ENCODE measurements around the gene CHFR.
"Not testable (repeated sequence)": the region's sequence is repeated elsewhere in the genome, so short reads cannot be mapped to it uniquely, and the experiment has no call there.

CHFR gene

DNA sequence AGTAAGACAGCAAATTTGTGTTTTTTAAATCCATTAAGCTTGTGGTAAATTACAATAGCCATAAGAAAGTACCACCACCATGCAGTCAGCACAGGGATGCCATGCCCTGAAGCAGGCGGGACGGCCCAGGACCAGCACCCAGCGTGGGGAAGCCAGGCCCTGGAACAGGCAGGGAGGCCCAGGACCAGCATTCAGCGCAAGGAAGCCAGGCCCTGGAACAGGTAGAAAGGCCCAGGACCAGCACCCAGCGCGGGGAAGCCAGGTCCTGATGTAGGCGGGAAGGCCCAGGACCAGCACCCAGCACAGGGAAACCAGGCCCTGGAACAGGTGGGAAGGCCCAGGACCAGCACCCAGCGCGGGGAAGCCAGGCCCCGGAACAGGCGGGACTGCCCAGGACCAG is 13.2 kb downstream of the CHFR start:
- no peak for DNase-seq (ENCODE audit: low read depth in 2 of 2)

DNA sequence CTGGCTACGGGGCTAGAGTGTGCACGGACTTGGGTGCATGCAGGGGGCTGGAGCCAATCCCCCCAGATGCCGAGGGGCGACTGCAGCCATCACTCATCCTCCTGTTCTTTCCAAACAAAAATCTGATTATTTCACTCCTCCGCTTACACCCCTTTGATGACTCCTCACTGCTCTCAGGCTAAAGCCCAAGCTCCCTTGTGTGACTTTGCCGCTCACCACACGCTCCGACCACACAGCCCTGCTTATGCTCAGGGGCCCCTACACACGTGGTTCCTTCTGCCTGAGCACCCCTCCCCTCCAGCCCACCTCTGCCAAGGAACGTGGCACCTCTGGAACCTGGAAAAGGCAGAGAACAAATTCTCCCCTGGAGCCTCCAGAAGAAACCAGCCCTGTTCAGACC is 13.7 kb downstream of the CHFR start:
- DNase-seq (ENCODE audit: low read depth in 2 of 2): no peak

DNA sequence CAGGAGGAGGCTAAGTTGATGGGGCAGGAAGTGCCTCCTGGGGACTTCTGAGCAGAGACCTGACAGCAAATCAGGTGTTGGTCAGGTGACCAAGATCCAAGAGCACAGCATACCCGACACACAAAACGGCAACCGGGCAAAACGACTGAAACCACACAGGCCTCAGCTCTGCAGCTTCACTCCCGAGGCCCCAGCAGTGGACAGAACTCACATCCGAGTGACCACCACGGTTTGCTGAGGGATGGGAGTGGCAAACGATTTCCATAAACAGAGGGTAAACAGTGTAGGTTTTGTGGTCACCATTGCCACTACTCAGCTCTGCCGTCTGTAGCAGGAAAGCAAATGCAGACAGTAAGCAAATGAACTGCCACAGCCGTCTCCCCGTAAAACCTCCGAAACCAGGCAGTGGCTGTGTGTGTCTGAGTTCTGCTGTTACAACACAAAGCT is 14.4 kb downstream of the CHFR start:
- DNase-seq (ENCODE audit: low read depth in 2 of 2): peak in 1 of 2 donors; percentile 7

DNA sequence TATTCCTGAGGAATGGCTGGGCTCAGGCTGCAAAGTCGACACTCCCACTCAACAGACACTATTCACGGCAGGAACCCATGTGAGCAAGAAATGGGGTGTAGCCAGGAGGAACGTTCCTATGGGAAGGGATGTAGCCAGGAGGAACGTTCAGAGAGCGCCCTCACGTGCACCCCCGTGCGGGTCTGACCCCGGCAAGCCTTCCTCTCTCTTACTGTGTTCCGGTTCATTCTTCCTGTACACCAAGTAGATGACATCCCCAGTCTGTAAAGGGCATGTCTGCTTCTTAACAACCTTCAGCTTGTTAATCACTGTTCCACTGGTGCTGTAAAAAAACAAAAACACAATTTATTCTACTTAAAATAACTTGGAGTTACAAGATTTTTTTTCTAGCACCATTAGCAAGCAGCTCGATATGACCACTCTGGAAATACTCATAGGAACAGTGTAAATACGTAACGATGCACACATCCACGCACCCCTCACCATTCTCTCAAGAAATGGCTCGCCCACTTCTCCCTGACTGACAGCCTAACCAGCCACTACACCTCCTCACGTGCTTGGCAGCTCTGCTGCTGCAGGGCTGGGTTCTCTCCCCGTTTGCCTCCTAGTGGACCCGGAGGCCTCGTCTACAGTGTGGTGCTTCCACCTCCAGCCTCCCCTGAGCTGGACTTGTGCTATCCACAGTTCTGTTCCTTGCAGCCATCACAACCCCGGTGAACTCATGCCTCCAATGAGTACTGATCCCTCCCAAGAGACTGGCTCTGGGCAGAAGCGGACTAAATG is 15.1 kb downstream of the CHFR start:
- no peak for DNase-seq (ENCODE audit: low read depth in 2 of 2)

DNA sequence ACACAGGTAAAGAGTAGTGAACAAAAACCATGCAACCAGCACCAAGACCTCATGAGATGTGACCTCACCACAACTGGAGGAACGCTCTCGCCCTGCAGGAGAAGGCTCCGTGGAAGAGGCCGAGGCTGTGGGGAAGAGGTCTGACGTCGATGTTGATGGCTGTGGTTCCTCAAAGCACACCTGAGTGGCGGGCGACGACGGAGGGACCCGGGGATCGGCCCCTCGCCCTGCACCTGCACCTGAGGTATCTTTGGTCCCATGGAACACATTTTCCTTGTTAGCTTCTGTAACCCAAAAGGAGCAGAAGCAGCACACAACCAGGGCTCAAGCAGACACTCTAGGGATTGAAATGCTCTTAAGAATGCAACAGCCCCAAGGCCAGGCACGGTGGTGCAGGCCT is 17.9 kb downstream of the CHFR start:
- no peak for DNase-seq (ENCODE audit: low read depth in 2 of 2)

DNA sequence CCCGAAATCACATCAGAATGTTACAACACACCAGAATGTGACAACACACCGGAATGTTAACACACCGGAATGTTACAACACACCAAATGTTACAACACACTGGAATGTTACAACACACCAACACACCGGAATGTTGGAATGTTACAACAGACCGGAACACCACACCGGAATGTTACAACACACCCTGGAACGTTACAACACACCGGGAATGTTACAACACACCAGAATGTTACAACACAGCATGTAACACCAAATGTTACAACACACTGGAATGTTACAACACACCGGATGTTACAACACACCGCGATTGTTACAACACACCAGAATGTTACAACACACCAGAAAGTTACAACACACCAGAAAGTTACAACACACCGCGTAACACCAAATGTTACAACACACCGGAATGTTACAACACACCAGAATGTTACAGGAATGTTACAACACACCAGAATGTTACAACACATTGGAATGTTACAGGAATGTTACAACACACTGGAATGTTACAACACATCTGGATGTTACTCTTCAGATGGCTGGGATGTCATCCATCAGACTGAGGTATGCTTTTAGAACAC is 21.1 kb downstream of the CHFR start:
- no peak for DNase-seq (ENCODE audit: low read depth in 2 of 2)

DNA sequence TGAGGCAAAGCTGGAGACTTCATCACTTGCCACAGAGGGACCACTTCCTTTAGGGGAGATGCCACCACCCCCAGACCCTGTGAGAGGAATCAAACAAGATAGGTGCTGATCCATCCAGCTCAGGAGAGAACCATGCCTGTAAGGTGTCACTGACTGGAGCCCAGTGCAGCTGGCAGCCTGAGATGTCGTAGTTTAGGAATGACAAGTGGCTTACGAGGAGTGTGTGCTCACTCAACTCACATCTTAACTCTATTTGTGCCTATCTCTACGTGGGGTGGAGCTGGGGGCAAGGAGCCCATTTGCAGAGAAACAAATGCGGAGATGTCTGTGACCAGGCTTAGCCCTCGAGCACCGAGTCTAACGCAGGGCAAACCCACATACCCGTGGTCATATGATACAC is 25.8 kb downstream of the CHFR start:
- no peak for DNase-seq (ENCODE audit: low read depth in 2 of 2)

DNA sequence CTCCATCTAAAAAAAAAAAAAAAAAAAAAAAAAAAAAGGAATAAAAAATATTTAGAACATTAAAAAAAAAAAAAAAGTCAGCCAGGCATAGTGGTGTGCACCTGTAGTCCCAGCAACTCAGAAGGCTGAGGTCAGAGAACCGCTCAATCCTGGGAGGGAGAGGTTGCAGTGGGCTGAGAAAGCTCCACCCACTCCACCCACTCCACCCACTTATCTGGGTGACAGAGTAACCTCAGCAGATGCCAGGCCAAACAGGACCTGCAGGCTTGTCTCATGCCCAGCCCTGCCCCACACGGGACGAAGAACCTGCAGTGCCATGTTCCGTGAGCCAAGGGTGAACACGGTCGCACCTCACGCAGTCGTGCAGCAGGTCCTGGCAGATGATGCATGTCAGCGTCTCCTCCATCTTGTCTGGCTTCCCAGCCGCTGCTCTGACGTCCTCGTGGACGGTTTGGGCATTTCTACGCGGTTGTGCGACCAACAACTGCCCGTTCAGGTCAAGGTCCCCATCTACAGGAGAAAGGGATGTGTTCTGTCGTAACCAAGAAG is 28.6 kb downstream of the CHFR start:
- no peak for DNase-seq (ENCODE audit: low read depth in 2 of 2)

DNA sequence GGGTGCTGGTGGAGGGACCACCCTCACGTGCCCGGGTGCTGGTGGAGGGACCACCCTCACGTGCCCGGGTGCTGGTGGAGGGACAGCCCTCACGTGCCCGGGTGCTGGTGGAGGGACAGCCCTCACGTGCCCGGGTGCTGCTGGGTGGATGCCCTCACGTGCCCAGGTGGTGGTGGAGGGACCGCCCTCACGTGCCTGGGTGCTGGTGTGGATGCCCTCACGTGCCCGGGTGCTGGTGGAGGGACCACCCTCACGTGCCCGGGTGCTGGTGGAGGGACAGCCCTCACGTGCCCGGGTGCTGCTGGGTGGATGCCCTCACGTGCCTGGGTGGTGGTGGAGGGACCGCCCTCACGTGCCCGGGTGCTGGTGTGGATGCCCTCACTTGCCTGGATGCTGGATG is 30.4 kb downstream of the CHFR start:
- not testable (repeated sequence) for DNase-seq (ENCODE audit: low read depth in 2 of 2)

DNA sequence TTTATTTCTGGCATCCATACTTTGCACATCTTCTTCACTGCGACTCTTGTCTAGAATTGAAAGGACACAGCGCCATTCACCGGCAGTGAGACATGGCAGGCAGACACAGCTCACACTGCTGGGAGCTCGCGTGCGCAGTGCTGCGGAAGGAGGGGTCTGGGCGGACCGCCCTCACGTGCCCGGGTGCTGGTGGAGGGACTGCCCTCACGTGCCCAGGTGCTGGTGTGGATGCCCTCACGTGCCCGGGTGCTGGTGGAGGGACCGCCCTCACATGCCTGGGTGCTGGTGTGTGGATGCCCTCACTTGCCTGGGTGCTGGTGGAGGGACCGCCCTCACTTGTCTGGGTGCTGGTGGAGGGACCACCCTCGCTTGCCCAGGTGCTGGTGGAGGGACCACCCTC is 30.8 kb downstream of the CHFR start:
- no peak for DNase-seq (ENCODE audit: low read depth in 2 of 2)

DNA sequence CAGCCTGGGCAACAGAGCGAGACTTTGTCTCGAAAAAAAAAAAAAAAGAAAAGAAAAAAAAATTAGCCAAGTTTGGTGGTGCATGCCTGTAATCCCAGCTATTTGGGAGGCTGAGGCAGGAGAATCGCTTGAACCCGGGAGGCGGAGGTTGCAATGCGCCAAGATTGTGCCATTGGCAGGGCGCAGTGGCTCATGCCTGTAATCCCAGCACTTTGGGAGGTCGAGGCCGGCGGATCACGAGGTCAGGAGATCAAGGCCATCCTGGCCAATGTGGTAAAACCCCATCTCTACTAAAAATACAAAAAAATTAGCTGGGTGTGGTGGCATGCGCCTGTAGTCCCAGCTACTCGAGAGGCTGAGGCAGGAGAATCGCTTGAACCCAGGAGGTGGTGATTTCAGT is 32.2 kb downstream of the CHFR start:
- DNase-seq (ENCODE audit: low read depth in 2 of 2): not testable (repeated sequence)

DNA sequence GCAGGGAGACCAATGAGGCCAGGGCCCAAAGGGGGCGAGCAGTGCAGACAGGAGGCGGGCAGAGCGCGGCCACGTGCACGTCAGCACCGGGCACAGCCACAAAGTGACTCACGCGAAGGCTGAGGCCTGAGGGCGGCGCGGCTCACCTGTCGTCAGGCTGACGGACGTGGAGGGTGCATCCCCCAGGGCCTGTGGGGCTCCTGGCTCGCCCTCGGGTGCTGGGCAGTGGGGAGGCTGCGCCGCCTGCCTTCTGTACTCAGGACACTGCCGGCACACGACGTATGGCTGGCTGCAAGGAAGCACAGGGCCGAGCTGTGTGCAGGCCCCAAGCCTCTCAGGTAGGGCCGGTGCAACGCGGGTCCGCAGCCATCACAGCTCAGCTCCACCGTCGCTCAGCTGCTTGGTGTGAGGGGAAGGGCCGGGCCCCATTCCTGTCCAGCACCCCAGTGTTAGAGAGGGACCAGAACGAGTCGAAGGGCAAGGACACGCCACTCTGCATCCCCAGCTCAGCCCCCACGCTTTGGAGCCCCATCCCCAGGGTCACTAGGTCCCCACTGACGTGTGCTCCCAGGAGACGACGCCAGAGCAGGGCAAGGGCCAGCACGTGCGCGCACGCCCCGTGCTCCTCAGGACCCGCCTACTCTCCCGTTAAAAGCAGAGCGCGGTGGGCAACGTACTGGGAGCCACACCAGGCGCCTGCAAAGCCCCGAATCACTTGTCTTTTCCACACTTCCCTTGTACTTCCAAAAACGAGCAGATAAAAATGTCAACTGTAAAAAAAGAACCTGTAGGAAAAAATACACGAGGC is 33.9 kb downstream of the CHFR start:
- DNase-seq (ENCODE audit: low read depth in 2 of 2): no peak

DNA sequence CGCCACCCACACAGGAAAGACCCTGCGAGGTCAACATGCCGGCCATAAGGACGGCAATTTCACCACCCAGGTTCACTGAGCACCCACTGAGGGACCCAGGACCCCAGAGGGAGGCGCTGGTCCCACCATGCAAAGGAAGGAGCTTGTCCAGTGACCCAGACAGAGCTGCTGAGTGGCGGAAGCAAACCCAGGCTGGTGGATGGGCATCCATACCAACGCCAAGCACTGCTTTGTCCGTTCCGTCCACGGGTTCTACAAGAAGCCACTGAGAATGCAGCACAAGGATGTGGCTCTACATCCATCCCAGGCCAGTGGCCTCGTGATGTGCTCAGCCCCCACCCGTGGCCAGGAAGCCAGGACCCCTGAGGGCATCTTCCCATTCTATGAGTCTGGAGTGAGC is 34.9 kb downstream of the CHFR start:
- no peak for DNase-seq (ENCODE audit: low read depth in 2 of 2)

DNA sequence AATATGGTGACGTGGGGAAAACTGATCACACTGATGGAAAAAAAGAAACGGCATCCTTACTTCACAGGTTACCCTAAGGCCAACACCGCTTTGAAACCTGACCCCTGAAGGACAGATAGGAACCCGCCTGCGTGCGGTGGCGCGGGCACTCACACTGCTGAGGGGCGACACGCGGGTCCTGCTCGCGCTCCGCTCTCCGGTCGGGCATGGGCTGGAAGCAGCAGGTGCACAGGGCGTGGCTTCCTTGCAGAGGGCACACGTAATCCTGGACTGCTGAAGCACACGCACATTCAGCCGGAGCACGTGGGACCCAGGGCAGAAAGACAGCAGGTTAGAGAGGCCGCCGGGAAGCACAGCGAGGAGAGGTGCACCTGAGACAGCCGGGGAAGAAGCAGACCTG is 35.9 kb downstream of the CHFR start:
- DNase-seq (ENCODE audit: low read depth in 2 of 2): no peak

DNA sequence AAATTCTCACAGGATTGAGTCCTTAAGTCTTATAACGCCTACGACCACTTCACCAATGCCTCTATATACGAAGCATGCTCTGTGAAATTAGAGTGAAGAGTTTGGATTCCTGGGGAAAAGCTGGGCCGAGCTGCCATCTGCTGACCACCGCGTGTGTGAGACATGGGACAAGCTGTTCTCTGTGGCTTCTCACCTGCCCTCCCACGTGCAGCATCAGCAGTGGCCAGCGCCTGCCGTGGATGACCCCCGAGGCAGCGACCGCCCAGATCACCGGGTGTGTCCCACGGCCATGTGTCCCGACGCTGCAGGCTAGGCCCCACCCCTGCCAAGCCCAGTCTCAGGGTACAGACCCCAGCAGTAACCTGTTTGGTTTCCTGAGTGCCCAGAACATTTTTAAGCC is 37.1 kb downstream of the CHFR start:
- DNase-seq (ENCODE audit: low read depth in 2 of 2): no peak

DNA sequence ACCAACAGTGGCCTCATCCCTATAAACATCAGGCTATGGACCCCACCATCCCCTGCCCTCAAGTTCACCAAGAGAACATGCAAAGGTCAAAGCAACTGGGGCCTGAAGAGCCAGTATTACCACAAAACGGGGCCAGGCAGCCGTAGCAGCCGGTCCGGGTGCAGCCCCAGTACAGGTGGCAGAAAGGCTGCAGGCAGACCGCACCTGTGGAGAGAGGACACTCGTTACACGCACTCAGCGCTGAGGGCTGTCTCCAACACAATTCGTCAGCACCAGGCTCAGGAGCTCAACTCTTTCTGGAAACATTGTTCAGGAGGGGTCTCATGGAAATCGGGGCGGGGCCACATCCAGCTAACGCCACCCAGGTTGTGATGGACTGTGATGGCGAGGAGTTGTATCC is 38.9 kb downstream of the CHFR start:
- DNase-seq (ENCODE audit: low read depth in 2 of 2): no peak

DNA sequence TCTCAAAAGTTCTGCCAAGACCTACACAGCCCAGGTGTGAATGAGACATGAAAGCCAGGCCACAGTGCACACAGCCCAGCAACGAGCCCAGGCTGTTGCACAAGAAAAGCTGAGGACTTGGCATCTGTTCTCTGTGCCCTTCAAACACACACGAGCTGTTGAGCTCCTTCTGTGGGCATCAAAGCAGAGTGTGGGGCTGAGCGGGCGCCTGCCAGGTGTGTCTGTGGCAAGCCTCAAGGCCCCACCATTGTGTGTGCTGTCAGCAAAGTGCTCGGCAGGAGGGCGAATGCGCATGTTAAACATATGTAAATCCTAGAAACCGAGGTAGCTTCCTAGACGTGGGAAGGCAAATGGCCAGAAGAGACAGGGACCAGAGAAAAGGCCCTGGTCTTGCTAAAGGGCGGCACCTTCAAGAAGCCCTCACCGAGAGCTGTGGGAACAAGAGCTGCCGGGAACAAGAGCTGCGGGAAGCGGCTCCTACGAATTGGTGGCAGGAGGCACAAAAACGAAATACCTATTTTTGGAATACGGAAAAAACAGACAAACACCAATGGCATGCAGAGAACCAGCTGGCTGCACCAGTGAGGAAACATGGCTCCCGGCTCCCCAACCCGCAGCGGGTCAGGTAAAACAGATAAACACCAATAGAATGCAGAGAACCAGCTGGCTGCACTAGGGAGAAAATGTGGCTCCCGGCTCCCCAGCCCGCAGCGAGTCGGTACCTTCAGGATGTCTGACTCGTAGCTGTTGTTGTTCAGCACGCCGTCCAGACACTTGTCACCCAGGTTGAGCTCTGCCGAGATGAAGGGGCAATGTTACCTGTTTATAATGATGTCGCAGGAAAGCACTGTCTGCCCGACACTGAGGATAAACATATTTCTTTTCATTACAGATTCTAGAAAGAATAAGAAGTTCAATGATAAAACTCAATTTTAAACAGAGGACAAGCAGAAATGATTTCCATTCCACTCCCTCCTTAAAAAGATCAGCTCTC is 39.7 kb downstream of the CHFR start:
- DNase-seq (ENCODE audit: low read depth in 2 of 2): no peak

DNA sequence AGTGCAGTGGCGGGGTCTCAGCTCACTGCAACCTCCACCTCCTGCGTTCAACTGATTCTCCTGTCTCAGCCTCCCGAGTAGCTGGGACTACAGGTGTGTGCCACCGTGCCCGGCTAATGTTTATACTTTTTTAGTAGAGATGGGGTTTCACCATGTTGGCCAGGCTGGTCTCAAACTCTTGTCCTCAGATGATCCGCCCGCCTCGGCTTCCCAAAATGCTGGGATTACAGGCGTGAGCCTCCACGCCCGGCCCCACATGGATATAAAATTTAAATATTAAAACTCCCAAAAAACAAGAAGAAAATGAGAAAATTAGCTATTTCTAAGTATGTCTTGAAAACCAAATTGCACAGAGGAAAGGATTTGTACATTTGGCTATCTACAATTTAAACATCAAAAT is 42.7 kb downstream of the CHFR start:
- not testable (repeated sequence) for DNase-seq (ENCODE audit: low read depth in 2 of 2)

DNA sequence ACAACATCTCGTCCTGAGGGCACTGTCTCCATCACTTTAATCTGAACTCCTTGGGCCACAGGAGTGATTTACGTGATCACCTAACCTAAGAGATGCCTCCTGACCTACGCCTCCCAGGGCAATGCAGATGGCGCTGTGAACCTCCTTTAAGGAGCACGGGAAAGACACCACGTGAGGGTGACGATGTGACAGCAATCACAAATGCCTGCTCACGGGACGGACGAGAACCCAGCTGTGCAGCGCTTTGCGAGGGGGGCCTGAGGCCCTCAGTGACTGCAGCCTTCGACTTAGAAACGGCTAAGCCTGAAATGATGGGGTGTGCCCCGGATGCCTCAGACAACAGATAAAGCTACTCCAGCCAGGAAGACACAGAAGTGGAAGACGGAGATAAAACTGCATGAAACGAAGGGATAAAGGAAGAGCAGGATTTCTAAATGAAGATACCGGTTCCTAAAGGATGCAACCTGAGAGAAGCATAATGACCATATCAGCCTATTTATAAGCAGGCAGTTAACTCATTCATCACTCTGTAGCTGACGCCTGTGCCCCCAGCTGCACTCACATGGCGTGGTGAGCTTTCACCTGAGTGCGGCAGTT is 44.9 kb downstream of the CHFR start:
- no peak for DNase-seq (ENCODE audit: low read depth in 2 of 2)

DNA sequence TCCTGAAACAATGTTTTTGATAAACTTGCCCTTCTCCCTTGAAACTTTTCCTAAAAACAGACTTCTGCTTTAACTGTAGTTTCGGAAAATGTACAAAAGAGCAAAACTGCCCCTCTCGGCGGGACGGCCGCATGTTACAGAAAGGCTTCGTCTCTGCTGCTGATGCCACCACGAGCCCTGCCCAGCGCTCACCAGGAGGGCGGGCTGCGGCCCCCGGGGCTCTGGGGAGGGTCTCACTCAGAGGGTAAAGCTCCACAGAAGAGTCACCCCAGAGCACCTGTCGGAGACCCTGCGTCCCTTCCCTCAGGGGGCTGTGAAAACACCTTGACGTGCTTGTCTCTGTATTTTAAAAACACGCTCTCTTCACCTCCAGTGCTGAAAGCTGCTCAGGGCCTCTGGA is 46.3 kb downstream of the CHFR start:
- no peak for DNase-seq (ENCODE audit: low read depth in 2 of 2)

DNA sequence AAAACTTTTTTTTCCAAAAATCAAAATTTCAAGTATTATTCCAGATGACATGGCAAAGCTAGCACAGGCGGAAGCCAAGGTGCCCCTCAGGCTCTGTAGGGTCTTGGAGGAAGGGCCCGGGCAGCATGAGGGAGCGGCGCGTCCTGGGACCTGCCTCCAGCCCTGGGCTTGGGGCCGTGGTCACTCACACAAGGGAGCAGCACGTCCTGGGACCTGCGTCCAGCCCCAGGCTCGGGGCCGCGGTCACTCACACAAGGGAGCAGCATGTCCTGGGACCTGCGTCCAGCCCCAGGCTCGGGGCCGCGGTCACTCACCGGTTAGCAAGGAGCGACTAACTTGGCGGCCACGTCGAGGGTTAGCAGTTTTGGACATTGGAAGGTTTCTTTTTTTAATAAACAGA is 46.9 kb downstream of the CHFR start:
- DNase-seq (ENCODE audit: low read depth in 2 of 2): no peak

All from stimulated activated CD4-positive, alpha-beta T cell treated with anti-CD3 and anti-CD28 coated beads, Interleukin-4, amount 100 ng/mL, for 48 hours (primary cell).